Measurements from ENCODE around the gene C20orf173. TPM values are rescaled to one million over a fixed set of nuclear protein-coding genes. Genes with fewer than 3 reads are reported as not detected.

The C20orf173 gene
- total RNA-seq, 4 donors from 2014 or later: not detected

DNA sequence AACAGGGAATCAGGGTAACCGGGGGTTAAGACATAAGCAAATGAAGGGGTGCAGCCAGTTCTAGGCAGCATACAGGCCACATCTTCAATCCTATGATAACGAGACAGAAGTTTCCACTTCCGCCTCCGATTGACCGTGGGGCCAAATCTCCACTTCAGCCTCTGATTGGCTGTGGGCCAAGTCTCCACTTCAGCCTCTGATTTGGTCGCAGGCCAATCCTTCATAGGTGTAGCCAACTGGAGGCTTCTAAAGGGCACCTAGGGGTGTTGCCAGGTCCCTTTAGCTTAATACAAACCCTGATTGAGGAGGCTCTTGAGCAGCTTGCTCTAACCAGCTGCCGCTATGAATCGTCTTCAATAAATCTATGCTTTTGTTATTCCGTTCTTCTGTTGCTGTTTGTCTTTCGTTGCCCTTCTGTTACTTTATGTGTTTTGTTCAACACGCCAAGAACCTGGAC is 10.3 kb upstream of the C20orf173 start:
- intact Hi-C loops (cut with DNase I; ENCODE audit: low total_unique reads) (loop anchor here (2.0 kb wide), 2 partner anchors 73 to 77 kb away; no protein-coding TSS in a partner anchor), in situ Hi-C loops (cut with MboI; ENCODE audit: low sequenced_read_pairs in 4 of 4) (no loop called here)
- peaks cover 0 to 12% of the 10 kb centered on the region in 2 donors for H3K4me1 ChIP-seq
- H3K27ac ChIP-seq: no peak overlapping the region
- peaks cover 0 to 5% of the 10 kb centered on the region in 2 donors for H3K36me3 ChIP-seq
- no peak for TF ChIP-seq POLR2A (IDR thresholded peaks at IDR 0.05)
- TF ChIP-seq, protein P1, sequence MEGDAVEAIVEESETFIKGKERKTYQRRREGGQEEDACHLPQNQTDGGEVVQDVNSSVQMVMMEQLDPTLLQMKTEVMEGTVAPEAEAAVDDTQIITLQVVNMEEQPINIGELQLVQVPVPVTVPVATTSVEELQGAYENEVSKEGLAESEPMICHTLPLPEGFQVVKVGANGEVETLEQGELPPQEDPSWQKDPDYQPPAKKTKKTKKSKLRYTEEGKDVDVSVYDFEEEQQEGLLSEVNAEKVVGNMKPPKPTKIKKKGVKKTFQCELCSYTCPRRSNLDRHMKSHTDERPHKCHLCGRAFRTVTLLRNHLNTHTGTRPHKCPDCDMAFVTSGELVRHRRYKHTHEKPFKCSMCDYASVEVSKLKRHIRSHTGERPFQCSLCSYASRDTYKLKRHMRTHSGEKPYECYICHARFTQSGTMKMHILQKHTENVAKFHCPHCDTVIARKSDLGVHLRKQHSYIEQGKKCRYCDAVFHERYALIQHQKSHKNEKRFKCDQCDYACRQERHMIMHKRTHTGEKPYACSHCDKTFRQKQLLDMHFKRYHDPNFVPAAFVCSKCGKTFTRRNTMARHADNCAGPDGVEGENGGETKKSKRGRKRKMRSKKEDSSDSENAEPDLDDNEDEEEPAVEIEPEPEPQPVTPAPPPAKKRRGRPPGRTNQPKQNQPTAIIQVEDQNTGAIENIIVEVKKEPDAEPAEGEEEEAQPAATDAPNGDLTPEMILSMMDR (IDR thresholded peaks at IDR 0.05 in 4 of 5, conservative IDR thresholded peaks at IDR 0.05 in 1 of 5): no peak
- no peak overlapping the region for H3K4me3 ChIP-seq
- no peak for DNase-seq
- H3K27me3 ChIP-seq: no peaks in the 10 kb centered on the region
- H3K9me3 ChIP-seq: no peaks in the 10 kb centered on the region
- ATAC-seq: no peak

DNA sequence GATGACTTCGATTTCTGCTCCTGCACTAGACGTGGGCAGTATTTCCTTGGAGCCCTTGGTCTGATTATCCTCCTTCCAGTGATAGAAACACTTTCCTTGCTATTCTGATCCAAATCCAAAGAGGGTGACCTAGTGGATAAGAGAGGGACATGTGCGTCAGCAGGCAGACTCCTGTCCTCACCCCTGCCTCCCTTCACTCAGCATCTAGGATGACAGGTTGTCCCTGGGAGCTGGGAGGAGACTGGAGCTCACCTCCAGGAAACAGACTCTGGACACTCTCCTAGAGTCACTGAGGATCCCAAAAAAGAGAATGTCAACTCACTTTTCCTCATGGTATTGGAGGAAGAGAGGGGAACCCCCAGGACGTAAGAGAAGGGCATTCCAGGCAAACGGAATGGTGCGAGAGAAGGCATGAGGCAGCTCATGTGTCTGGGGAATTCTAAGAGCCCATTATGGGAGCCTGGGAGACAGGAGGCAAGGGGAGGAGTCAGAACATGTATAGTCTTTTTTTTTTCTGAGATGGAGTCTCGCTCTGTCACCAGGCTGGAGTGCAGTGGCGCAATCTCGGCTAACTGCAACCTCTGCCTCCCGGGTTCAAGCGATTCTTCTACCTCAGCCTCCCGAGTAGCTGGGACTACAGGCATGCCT is 2.2 kb downstream of the C20orf173 start:
- no peaks in the 10 kb centered on the region for H3K9me3 ChIP-seq
- no peaks in the 10 kb centered on the region for H3K4me1 ChIP-seq
- in situ Hi-C loops (cut with MboI; ENCODE audit: low sequenced_read_pairs in 4 of 4) (no loop called here), intact Hi-C loops (cut with DNase I; ENCODE audit: low total_unique reads) (no loop called here)
- H3K27ac ChIP-seq: no peak overlapping the region
- H3K36me3 ChIP-seq: no peaks in the 10 kb centered on the region
- DNase-seq: no peak
- TF ChIP-seq POLR2A (IDR thresholded peaks at IDR 0.05): no peak
- TF ChIP-seq, protein P1 (IDR thresholded peaks at IDR 0.05 in 4 of 5, conservative IDR thresholded peaks at IDR 0.05 in 1 of 5): no peak
- no peak for ATAC-seq
- no peak overlapping the region for H3K4me3 ChIP-seq
- H3K27me3 ChIP-seq: no peaks in the 10 kb centered on the region

DNA sequence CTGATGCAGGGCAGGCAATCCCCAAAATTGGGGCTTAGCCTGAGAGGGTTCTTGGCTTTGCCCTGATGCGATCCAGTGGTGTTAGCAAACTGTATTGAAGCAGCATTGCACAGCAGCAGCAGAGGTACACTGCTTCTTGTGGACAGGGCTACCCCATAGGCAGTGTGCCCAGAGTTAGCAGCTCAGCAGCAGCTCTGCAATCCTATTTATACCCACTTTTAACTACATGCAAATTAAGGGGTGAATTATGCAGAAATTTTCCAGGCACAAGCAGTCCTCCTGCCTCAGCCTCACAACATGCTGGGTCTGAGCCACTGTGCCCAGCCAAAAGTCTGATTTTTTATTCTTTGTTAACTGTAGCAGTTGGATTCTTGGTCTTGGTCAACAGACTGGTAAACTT is 3.8 kb downstream of the C20orf173 start:
- TF ChIP-seq, protein P1 (IDR thresholded peaks at IDR 0.05 in 4 of 5, conservative IDR thresholded peaks at IDR 0.05 in 1 of 5): no peak
- TF ChIP-seq POLR2A (IDR thresholded peaks at IDR 0.05): no peak
- in situ Hi-C loops (cut with MboI; ENCODE audit: low sequenced_read_pairs in 4 of 4) (no loop called here), intact Hi-C loops (cut with DNase I; ENCODE audit: low total_unique reads) (no loop called here)
- no peaks in the 10 kb centered on the region for H3K27me3 ChIP-seq
- ATAC-seq: no peak
- H3K4me3 ChIP-seq: no peak overlapping the region
- H3K4me1 ChIP-seq: no peaks in the 10 kb centered on the region
- no peak for DNase-seq
- H3K36me3 ChIP-seq: no peaks in the 10 kb centered on the region
- H3K27ac ChIP-seq: no peak overlapping the region
- H3K9me3 ChIP-seq: no peaks in the 10 kb centered on the region

DNA sequence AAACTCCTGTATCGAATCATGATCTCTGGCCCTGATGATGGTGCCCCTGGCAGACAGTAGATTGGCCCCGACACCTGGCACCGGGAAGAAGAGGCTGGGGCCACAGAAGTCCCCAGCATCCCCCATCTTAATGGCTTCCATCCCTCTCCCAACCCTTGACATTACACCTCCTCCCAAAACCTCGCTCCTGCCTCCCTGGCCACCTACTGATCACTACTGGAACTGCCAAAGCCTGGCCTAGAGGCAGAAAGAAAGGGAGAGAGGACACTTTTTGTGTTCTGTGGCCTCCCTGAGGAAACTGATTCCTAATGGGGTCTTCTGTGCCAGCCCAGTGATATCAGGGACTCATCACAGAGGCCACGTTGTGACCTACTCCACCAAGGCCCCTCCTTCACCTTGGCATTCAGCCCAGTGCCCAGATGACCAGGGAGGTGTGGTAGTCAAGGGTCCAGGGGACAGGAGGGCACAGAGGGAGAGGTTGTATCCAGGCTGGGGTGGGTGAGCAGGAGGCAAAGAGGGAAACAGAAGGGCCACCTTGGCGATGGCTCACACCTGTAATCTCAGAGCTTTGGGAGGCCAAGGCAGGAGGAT is 6.1 kb downstream of the C20orf173 start:
- no peak for TF ChIP-seq POLR2A (IDR thresholded peaks at IDR 0.05)
- TF ChIP-seq, protein P1 (IDR thresholded peaks at IDR 0.05 in 4 of 5, conservative IDR thresholded peaks at IDR 0.05 in 1 of 5): peak in 3 of 5 experiments; percentile 22 to 39 (median 25)
- Histone ChIP-seq H3K9me3 (no peaks in the 10 kb centered on the region), H3K27me3 (no peaks in the 10 kb centered on the region), H3K36me3 (no peaks in the 10 kb centered on the region), H3K4me1 (no peaks in the 10 kb centered on the region), H3K4me3 (no peak overlapping the region), H3K27ac (no peak overlapping the region)
- no peak for ATAC-seq
- intact Hi-C loops (cut with DNase I; ENCODE audit: low total_unique reads): no loop called here
- in situ Hi-C loops (cut with MboI; ENCODE audit: low sequenced_read_pairs in 4 of 4): no loop called here
- no peak for DNase-seq

All from gastrocnemius medialis (tissue), 4 donors.